Esophagus squamous epithelium (tissue), 5 donors: ENCODE results near the gene FMN2. TPM values are rescaled to one million over a fixed set of nuclear protein-coding genes. Genes with fewer than 3 reads are reported as not detected.

Experiments
- DNase-seq: peaks from one replicate; lab custom pipeline; 2025; lab: John Stamatoyannopoulos, UW
- H3K27ac ChIP-seq, 4 donors: fragments of 200-600 bp; sonication (generic); one replicate each; pipeline ENCODE4 v1.5.1; 2016 to 2019; ENCODE audit warnings: mild to moderate bottlenecking in 1 of 4
- H3K27me3 ChIP-seq, 4 donors: fragments of 200-600 bp; sonication (generic); 1 replicate in 3 of 4; 2 replicates in 1 of 4; pipeline versions ENCODE4 v1.5.1 to v1.6.0; 2017 to 2021; ENCODE audit warnings: antibody characterized with exemption in 1 of 4
- H3K36me3 ChIP-seq, 3 donors: fragments of 200-600 bp; sonication (generic); one replicate each; pipeline ENCODE4 v1.5.1; 2016 to 2019
- H3K4me1 ChIP-seq, 3 donors: fragments of 200-600 bp; sonication (generic); one replicate each; pipeline ENCODE4 v1.5.1; 2017 to 2019
- H3K4me3 ChIP-seq, 4 donors: fragments of 200-600 bp; sonication (generic); 1 replicate in 3 of 4; 2 replicates in 1 of 4; pipeline ENCODE4 v1.5.1; 2016 to 2019; ENCODE audit warnings: mild to moderate bottlenecking in 2 of 4, moderate library complexity in 1 of 4
- H3K9me3 ChIP-seq, 3 donors: fragments of 200-600 bp; sonication (generic); one replicate each; pipeline ENCODE4 v1.5.1; 2016 to 2019
- POLR2A ChIP-seq, 4 donors: fragments of 450-650 bp; IDR thresholded peaks; one replicate each; pipeline ENCODE4 v1.6.1; 2017; ENCODE audit warnings: antibody characterized with exemption in 4 of 4, mild to moderate bottlenecking in 4 of 4, moderate library complexity in 3 of 4
- WGBS, 2 donors: methylation state at CpG; one replicate each; pipeline ENCODE4 v1.1.5; 2018; 5-methylcytosine and 5-hydroxymethylcytosine counted together
- intact Hi-C: fragments of 100-400 bp; cut with DNase I; formaldehyde crosslinking; loops from one replicate; pipeline ENCODE4 v1.15.0; 2022
- total RNA-seq, 4 donors: library from RNA; depleted of rRNA; stranded (reverse); fragments of >200 nt; gene quantifications; one replicate each; pipeline ENCODE4 v1.1.0, GENCODE V29; 2016
- TF ChIP-seq, protein P1 (sequence below), 6 experiments: fragments of 450-650 bp in 4 of 6; fragments of 200-600 bp in 2 of 6; sonication (generic) in 2 of 6; IDR thresholded peaks; one replicate each; pipeline ENCODE4 v1.5.1; 2016 to 2019; ENCODE audit warnings: antibody characterized with exemption in 6 of 6, mild to moderate bottlenecking in 4 of 6, moderate library complexity in 4 of 6
- donor health status: DM: yes; HTN: yes; CAD: no.

The FMN2 gene
- total RNA-seq, 4 donors from 2014 or later = 0.19 to 0.35 TPM; not detected in 2

DNA sequence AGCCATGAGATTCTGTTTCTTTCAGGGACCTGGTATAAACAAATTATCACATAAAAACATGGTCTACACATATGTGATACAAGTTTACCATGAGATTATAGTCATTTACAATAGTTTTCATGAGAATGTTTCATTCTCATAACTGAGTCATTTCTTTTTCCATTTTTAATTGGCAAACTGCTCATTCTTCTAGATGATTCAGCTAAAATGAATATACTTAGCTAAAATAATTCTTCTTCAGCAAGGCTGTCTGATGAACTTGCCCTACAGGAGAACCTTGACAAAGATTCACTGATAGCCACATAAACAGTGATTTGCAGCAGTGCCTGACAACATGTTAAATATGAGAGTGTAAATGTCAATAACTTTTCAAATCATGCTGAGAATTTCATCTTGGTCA, 253.2 kb downstream of the FMN2 start:
- TF ChIP-seq POLR2A (IDR thresholded peaks at IDR 0.05) = no peak
- TF ChIP-seq, protein P1, sequence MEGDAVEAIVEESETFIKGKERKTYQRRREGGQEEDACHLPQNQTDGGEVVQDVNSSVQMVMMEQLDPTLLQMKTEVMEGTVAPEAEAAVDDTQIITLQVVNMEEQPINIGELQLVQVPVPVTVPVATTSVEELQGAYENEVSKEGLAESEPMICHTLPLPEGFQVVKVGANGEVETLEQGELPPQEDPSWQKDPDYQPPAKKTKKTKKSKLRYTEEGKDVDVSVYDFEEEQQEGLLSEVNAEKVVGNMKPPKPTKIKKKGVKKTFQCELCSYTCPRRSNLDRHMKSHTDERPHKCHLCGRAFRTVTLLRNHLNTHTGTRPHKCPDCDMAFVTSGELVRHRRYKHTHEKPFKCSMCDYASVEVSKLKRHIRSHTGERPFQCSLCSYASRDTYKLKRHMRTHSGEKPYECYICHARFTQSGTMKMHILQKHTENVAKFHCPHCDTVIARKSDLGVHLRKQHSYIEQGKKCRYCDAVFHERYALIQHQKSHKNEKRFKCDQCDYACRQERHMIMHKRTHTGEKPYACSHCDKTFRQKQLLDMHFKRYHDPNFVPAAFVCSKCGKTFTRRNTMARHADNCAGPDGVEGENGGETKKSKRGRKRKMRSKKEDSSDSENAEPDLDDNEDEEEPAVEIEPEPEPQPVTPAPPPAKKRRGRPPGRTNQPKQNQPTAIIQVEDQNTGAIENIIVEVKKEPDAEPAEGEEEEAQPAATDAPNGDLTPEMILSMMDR (IDR thresholded peaks at IDR 0.05) = no peak
- no peaks in the 10 kb centered on the region for H3K27me3 ChIP-seq
- H3K4me1 ChIP-seq = no peaks in the 10 kb centered on the region
- intact Hi-C loops = no loop called here
- no peak for DNase-seq
- no peaks in the 10 kb centered on the region for H3K9me3 ChIP-seq
- H3K27ac ChIP-seq = no peak overlapping the region
- no peak overlapping the region for H3K4me3 ChIP-seq
- no peaks in the 10 kb centered on the region for H3K36me3 ChIP-seq

GRCh38 chr1:240349695-240350094, 258.0 kb downstream of the FMN2 start:
- Histone ChIP-seq H3K4me3 (no peak overlapping the region), H3K36me3 (no peaks in the 10 kb centered on the region), H3K4me1 (no peaks in the 10 kb centered on the region), H3K9me3 (no peaks in the 10 kb centered on the region), H3K27me3 (no peaks in the 10 kb centered on the region), H3K27ac (no peak overlapping the region)
- intact Hi-C loops = no loop called here
- DNase-seq = no peak
- TF ChIP-seq POLR2A (IDR thresholded peaks at IDR 0.05) = no peak
- TF ChIP-seq, protein P1 (IDR thresholded peaks at IDR 0.05) = no peak
- WGBS, 2 donors = 55 to 64% methylated on average over 2 of the region's 2 CpGs

GRCh38 chr1:240350910-240351331, 259.2 kb downstream of the FMN2 start:
- Histone ChIP-seq H3K27me3 (no peaks in the 10 kb centered on the region), H3K9me3 (no peaks in the 10 kb centered on the region), H3K4me3 (no peak overlapping the region), H3K27ac (no peak overlapping the region), H3K4me1 (no peaks in the 10 kb centered on the region), H3K36me3 (no peaks in the 10 kb centered on the region)
- 36 to 75% methylated on average over 1 of the region's 1 CpG for WGBS, 2 donors
- no peak for DNase-seq
- TF ChIP-seq POLR2A (IDR thresholded peaks at IDR 0.05) = no peak
- TF ChIP-seq, protein P1 (IDR thresholded peaks at IDR 0.05) = no peak
- intact Hi-C loops = no loop called here

- Histone ChIP-seq H3K4me1 (no peaks in the 10 kb centered on the region), H3K36me3 (no peaks in the 10 kb centered on the region), H3K9me3 (no peaks in the 10 kb centered on the region), H3K4me3 (no peak overlapping the region), H3K27ac (no peak overlapping the region), H3K27me3 (no peaks in the 10 kb centered on the region)
- no peak for DNase-seq
- intact Hi-C loops = loop anchor here (1.0 kb wide), 1 partner anchor 9 kb away; no protein-coding TSS in a partner anchor
- TF ChIP-seq, protein P1 (IDR thresholded peaks at IDR 0.05) = no peak
- TF ChIP-seq POLR2A (IDR thresholded peaks at IDR 0.05) = no peak
- 47 to 71% methylated on average over 1 of the region's 1 CpG for WGBS, 2 donors
These were observed 260.0 kb downstream of the FMN2 start for GRCh38 chr1:240351690-240352089.

DNA sequence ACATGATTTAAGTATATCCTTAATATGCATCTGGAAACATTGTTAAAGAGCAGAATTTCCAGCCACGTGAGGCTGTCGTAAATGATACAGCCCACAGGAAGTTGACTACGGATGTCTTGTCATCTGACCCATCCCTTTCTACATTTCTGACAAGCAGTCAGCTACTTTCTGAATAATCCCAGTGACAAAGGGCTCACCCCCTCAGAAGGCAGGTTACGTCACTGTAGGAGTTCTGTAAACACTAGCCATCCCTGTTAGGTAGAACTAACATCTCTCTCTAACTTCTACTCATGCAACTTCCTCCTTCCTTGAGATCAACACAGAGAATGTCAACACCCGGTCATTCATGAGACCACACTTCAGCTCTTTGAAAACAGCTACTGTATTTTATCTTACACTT, 261.1 kb downstream of the FMN2 start:
- Histone ChIP-seq H3K4me3 (no peak overlapping the region), H3K9me3 (no peaks in the 10 kb centered on the region), H3K36me3 (no peaks in the 10 kb centered on the region), H3K27ac (no peak overlapping the region), H3K27me3 (no peaks in the 10 kb centered on the region), H3K4me1 (no peaks in the 10 kb centered on the region)
- intact Hi-C loops = loop anchor here (1.0 kb wide), 1 partner anchor 10 kb away; no protein-coding TSS in a partner anchor
- WGBS, 2 donors = 39 to 55% methylated on average over 5 of the region's 5 CpGs
- DNase-seq = no peak
- TF ChIP-seq, protein P1 (IDR thresholded peaks at IDR 0.05) = no peak
- no peak for TF ChIP-seq POLR2A (IDR thresholded peaks at IDR 0.05)
